GM21423 (cell line): Measurements from ENCODE around the gene ARMH1.
"Not testable (repeated sequence)": the region's sequence is repeated elsewhere in the genome, so short reads cannot be mapped to it uniquely, and the experiment has no call there.

Experiments used
- ATAC-seq: cut with Tn5 transposase; IDR thresholded peaks from one replicate; pipeline ENCODE4 v1.9.1; 2021; ENCODE audit warnings: mild to moderate bottlenecking, moderate library complexity; ENCODE audit not compliant: unreplicated experiment

Gene ARMH1

DNA sequence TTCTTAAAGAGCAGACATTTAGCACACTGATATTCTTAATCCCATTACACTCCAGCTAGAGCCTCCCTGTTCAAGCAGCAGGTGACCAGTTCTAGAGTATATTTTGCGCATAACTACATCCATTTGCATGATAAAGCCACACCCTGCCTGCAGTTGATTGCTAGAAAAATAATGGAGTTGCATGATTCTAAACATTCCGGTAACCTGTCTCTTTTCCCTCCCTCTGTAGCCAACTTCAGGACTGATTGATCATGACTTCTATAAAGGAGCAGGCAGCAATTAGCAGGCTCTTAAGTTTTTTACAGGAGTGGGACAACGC, 14.9 kb downstream of the ARMH1 start:
- no peak for ATAC-seq

DNA sequence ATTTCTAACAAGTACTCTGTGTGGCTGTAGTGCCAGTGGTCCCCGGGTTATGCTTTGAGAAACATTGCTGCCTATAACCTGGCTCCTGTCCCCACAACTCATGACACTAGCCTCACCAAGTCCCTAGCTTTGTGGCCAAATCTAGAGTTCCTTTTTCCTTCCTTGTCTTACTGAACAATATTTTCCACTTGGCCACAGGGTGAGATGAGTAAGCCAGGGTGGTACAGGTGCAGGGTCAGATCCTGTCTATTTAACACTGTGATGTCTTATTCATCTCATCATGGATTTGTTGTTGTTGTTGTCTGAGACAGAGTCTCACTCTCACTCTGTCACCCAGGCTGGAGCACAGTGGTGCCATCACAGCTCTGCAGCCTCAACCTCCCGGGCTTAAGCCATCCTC, 18.6 kb downstream of the ARMH1 start:
- ATAC-seq, result no peak

DNA sequence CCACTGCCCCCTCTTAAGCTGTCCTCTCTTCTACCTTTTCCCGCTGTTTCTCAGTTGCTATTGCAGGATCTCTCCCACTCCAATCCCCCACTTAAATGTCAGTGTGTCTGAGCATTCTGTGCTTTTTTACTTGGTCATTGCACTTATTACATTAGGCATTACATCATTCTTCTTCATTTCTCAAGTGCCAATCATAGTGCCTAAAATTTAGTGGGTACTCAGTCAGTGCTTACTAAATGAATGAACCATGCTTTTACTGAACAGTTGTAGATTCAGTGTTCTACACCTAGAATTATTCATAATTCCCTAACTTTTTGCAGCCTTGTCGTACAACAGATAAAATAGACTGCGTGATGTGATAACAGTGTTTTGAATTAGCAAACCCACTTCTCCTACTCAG, 19.4 kb downstream of the ARMH1 start:
- no peak for ATAC-seq

DNA sequence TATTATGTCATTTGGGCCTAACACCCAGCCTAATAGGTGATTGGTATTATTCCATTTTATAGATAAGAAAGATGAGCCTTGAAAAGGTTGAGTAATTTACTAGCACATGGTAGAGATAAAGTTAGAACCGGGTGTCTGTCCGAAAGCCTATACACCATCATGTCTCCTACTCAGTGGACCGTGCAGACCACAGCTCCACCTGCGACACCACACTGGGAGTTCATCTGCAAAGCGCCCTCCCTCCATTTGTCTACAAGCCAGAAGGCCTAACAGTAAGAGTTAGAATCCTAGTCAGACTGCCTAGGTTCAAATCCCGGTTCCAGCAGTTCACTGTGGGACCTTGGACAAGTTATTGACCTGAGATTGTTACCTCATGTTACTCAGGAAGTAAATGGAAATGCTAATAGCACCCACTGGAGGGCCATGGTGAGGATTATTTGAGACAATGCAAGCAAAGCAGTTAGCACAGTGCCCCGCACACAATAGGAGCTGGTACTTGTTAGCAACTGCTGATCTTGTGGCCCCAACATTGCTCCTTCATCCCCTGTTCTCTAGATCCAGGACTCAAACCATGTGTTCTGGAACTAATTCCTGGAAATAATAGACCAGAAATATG, 20.5 kb downstream of the ARMH1 start:
- peak; percentile 53 for ATAC-seq

DNA sequence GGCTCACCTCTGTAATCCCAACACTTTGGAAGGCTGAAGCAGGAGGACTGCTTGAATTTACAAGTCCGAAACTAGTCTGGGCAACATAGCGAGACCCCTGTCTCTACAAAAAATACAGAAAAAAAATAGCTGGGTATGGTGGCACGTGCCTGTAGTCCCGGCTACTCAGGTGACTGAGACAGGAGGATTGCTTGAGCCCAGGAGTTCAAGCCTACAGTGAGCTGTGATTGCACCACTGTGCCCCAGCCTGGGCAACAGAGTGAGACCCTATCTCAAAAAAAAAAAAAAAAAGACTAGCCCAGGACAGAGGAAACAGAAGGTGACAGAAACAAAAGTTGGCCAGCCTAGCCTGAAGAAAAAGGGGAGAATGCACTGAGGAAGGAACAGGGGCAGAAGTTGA, 21.2 kb downstream of the ARMH1 start:
- no peak for ATAC-seq

DNA sequence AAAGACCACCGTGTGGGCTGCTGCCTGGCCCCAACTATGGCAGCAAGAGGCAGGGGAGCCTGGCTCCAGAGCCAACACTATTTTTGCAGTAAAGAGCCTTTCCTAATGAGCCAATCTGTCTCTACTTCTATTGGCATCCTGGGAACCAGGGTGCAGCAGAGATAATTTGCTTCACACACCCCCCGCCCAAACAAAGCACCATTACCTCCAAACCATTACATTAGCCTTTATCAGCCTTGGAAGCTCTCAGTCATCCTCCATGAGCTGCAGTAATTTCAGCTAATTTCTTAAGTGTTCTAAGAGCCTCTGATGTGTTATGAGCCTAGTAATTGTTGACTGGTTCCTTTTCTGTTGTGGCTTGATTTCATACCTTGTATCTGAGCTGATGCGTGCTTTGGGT, 21.6 kb downstream of the ARMH1 start:
- no peak for ATAC-seq

DNA sequence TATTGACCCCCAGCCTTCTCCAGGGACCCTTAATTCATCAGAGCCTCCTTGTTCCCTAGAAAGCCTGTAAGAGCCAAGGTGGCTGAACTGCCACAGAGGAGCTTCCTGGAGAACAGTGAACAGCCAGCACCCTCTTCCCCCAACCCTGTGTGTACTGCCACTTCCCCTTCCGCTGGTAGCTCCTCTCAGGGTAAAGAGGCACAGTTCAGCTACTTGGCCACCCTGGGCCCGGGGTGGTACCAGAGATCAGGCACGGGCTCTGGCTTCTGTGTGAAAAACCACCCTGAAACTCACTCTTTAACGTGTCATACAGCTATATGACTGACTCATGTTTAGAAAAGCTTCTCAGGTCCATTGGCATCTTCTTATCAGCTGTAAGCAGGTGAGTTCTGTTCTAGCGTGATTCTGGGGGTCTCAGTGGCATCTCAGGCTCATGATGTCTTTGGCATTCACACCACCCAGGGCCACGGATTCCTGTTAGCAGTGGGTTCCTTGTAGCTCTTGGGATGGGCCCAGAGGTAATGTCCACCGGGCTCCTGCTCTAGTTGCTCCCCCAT, 22.4 kb downstream of the ARMH1 start:
- peak; percentile 43 for ATAC-seq

DNA sequence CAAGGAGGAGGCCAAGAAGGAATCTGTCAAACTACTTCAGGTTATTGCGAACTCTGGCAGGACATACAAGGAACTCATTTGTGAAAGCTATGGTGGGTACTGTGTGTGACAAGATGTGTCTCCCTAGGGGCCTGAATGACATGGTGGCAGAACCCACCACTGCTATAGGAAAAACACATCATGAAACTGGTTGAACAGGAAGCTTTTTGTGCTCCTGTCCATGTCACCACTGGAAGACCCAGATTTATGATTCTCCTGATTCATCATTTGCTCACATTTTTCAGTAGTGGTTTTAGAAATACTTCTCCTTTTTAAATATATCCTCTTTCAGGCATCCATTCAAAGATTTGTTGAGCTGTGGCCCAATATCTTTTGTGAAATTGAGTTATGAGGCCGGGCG, 23.6 kb downstream of the ARMH1 start:
- no peak for ATAC-seq

DNA sequence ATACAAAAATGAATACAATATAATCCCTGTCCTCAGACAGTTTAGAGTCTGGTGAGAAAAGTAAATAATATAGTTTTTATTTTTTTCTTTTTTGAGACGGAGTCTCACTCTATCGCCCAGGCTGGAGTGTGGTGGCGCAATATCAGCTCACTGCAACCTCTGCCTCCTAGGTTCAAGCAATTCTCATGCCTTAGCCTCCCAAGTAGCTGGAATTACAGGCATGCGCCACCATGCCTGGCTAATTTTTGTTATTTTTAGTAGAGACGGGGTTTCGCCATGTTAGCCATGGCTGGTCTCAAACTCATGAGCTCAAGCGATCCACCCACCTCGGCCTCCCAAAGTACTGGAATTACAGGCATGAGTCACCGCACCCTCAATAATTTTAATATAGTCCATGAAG, 24.9 kb downstream of the ARMH1 start:
- ATAC-seq, result not testable (repeated sequence)

DNA sequence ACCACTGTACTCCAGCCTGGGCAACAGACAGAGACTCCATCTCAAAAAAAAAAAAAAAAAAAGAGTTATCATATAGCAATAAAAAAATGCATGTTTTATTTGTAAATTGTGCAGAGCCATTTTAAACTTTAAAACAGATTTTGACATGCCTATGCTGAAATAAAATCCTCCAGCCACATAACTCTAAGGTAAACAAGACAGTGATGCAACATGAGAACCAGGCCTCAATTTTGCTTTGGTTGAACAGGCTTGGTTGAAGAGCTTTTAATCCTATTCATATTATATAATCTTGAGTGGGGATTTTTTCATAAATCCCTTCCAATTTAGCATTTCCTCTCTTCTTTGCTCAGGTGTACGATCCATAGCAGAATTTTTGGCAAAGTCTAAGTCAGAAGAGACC, 26.1 kb downstream of the ARMH1 start:
- no peak for ATAC-seq

DNA sequence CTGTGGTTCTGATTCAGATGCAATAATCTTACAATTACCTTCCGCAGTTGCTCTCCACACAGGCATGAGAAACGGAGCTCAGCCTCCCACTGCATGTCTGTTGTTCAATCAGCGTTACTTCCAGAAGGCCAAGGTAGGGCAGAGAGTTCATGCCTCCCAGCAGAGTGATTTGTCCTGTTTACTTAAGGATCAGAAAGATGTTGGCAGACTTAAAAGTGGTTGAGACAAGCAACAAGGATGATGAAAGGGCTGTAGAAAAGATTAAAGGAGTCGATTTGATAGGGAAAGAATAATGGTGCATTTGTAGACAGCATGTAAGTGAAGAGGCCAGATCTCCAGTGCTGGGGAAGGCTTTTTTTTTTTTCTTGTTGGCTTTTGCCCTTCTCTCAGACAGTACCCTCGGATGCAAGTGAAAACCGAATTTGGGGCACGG, 26.6 kb downstream of the ARMH1 start:
- no peak for ATAC-seq

DNA sequence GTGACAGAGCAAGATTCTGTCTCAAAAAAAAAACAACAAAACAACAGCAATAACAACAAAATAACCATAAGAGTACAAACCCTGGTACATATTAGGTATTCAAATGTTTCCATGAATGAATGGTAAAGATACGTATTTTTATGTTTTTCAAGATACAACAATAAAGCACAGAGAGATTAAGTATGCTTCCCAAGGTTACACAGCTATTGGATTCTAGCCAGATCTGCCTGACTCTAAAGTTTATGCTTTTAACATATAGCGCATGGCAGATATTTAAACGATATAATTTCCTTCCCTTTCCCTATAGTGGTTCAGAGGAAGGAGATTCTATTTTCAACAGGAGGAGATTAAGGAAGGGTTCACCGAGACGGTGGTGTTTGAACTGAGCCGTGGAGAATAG, 31.0 kb downstream of the ARMH1 start:
- ATAC-seq, result no peak

DNA sequence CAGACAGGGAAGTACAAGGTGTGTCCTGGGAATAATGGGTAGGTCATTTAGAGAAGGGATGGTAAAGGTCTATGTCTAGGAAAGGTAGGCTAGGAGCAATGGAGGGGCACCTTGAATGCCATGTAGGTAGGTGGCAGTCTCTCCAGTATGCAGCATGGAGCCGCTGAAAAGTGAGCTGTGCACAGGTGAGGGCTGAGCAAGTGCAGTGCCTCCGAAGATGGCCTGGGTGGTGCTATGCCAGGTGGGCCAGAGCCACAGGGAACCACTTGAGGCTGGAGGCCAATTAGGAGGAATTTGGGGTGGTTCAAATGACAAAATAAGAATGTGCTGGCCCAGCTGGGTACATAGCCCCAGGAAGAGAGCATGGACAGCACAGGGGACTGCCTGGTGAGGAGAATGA, 31.4 kb downstream of the ARMH1 start:
- ATAC-seq, result no peak

DNA sequence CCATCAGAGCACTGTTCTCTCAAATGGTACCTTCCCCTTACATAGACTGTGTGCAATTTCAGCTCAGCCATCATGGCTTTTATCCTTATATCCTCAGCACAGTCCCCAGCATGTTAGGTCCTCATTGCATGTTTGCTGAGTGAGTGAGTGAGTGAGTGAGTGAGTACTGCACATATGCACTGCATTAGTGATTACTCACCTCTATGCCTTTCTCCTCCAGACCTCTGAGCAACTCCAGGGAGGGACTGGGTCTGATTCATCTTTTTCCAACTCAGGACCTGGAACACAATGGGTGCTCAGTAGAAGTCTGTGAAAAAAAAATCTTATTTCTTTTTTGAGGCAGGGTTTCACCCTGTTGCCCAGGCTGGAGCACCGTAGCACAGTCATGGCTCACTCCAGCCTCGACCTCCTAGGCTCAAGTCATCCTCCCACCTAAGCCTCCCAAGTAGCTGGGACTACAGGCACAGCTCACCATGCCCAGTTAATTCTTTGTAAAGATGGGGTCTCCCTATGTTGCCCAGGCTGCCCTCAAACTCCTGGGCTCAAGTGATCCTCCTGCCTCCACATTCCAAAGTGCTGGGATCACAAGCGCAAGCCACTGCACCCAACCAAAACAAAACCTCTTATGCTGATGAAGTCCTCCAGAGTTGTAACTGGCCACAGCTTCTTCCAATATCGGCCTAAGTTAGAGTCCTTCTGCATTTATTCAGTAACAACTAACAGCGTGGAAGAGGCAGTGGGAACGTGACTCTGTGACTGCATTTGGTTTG, 32.8 kb downstream of the ARMH1 start:
- no peak for ATAC-seq

DNA sequence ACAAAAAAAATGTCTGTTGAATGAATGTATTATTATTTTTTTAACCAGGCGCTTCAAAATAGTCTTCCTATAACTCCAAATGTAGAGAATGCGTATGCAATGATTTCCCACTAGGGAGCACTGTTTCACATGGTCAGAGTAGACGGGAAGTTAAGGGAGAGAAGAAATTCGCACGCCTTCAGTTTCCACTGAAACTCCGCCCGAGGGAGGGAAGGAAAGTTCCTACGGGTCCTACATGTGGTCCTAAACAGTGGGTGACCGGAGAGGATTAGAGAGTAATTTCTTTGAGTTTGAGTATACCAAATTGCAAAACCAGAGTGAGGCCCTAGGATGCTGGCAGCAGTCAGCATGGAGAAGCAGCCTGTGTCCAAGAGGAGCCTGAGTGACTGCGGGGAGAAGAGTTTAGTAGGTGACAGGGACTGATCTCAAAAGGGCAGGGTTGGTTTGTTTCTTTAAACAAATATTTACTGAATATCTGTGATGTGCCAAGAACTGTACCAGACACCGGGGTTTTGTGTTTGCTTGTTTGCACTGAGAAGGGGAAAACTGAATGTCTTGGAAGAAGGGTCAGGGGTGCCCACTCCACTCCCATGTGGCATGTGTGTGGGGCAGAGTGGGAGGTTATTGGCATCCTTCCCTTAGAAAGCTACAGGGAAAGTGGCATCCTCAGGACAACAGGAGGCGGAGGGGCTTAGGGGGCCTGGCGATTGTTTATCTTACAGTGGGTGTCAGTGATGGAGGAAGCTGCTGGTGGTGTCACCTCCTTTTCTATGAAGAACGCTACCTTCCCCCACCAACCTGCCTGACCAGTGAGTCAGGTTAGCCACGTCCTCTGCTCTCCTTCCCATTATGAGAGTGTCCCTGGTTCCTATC, 33.7 kb downstream of the ARMH1 start:
- no peak for ATAC-seq

DNA sequence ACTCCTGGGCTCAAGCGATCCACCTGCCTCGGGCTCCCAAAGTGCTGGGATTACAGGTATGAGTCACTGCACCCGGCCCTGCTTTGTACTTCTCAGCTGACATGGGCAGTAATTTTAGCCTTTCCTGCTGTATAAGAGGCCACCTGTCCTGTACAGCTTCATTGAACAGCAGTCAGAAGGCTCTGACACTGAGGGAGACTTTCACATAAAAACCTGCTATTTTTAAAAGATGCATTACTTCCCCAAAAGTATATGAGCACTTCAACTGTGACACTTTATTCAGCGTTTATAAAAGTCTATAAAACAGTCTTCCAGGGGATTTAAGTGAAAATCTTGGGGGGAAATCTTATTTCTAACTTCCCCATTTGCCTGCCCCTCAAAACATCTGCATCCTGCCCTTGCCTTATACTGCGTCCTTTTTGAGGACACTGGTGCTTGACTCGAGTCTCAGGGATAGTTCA, 38.8 kb downstream of the ARMH1 start:
- no peak for ATAC-seq

DNA sequence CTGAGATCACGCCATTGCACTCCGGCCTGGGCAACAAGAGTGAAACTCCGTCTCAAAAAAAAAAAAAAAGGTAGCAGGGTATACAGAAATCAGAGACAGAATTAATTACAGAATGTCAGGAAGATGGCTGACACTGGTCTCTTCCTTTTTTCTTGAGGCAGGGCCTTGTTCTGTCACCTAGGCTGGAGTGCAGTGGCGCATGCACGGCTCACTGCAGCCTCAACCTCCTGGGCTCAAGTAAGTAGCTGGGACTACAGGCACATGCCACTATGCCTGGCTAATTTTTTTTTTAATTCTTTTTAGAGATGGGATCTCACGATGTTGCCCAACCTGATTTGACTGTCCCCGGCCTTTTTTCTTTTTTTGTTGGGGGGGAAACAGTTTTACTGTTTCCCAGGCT, 40.0 kb downstream of the ARMH1 start:
- no peak for ATAC-seq

DNA sequence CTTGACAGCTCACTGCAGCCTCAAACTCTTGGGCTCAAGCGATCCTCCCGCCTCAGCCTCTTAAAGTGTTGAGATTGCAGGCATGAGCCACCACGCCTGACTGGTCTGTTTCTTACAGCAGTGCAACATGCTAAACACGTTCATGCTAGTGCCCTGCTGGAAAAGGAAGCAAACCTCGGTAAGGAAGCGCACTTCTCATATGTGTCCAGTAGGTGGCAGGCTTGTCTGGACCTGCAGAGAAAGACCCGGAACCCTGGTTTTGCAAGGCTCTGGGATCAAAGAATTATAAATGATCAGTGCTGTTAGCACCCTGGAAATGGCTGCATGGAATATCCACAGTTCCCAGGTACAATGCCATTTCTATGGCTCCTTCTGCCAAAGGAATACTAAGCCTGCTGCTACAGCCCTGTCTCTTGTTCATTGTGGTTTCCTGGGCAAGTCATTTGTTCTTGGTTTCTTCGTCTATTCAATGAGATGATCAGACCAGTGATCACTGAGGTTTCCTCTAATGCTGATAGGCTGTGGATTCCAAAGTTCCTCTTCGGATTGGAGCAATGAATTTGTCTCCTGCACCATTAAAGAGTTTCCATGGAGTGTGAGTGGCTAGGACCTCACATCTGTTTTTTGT, 40.5 kb downstream of the ARMH1 start:
- ATAC-seq, result no peak

DNA sequence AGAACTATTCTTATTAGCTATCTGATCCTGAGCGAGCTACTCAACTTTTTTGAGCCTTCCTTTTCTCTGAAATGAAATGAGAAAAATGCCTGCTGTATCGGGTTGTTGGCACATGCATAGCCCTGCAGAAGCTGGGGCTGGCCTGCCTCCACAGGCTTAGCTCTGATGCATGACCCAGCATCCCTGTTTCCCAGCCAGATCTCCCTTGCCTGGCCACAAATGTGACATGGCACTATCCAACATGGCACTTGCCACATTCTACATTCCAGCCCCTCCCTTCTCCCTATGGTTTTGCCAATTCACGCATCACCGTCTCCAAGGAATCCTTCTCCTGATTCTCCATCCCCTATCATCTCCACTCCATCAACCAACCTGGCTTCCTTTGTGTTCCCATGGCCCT, 42.6 kb downstream of the ARMH1 start:
- no peak for ATAC-seq

DNA sequence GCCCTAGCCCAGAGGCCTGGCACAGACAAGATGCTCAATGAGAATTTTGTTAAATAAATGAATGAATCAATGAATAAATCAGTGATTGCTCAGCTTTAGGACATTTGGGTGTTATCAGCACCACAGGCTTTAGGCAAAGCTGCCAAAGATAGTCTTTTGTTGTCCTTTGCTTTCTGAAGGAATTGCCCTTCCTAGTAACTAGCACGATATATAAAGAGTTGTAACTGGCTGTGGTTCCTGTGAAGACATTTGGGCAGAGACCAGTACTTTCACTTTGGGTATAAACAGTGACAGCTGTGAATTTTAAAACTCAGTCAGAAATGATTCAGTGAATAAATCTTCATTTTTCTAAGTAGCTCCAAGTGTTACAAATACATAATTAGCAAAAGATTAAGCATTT, 43.1 kb downstream of the ARMH1 start:
- no peak for ATAC-seq

DNA sequence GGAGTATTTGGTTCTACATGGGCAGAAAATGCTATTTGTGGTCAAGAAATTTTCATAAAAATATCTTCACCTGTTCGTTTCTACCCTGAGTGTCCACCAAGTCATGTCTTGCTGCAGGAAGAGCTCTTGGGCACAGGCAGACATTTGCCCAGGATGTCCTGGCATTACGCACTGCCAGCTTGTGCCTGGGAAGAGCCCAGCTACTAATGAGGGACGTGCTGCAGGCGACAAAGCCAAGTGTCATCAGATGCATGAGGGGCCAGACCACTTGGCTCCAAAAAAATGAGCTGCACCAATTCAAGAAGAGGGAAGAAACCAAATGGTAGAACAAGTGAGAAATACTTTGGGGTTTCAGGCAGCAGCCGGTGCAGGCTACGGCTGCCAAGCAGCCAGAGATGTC, 43.6 kb downstream of the ARMH1 start:
- no peak for ATAC-seq
